ENCODE results near the gene PLXNA2. TPM values are rescaled to one million over a fixed set of nuclear protein-coding genes. Genes with fewer than 3 reads are reported as not detected.
A peak's percentile ranks its signal among the peaks of the same experiment; 100 is the strongest.

PLXNA2 gene
- total RNA-seq, 1 experiment from 2014 or later: 10.2 TPM

DNA sequence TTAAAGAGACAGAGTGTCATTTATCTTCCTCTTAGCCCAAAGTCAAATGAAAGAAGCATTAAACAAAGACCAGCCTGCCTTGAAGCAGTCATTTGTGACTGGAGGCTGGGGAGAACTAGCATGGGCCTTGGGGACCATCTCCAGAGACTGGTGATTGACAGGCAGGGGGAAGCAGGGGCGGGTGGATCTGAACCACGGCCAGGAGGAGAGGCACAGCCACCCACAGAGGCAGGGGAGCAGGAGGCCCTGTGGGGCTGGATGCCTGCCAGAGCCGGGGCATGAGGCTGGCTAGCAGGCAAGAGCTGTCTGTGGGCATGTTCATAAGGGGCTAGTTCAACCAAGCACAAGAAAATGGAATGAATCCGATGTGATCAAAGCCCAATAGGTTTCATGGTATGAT is 73.9 kb downstream of the PLXNA2 start:
- ChIA-PET POLR2A (ENCODE audit: unreplicated experiment) (no interaction called here), CTCF (no interaction called here)
- Histone ChIP-seq H3K4me1 (replicated peaks; ENCODE audit: insufficient read depth) (peaks cover 20% of the 10 kb centered on the region), H3K4me3 (no peak overlapping the region), H3K27ac (no peak overlapping the region), H3K9me2 (ENCODE audit: insufficient read depth) (no peaks in the 10 kb centered on the region), H3K36me3 (ENCODE audit: low read depth) (no peaks in the 10 kb centered on the region), H3K79me2 (ENCODE audit: low read depth) (no peaks in the 10 kb centered on the region), H3K27me3 (ENCODE audit: insufficient read depth, low read depth) (no peaks in the 10 kb centered on the region), H3F3A (ENCODE audit: insufficient read depth, low read depth) (peaks cover 11% of the 10 kb centered on the region; the same call in 1 of the 2 replicates), H3K9me3 (ENCODE audit: insufficient read depth, low read depth) (no peaks in the 10 kb centered on the region), H4K20me1 (ENCODE audit: insufficient read depth) (no peaks in the 10 kb centered on the region; the same call in 1 of the 2 replicates), H2AFZ (no peak overlapping the region), H3K4me2 (no peak overlapping the region)
- no peak for DNase-seq
- BruUV-seq (replicated peaks): no TSS peak
- intact Hi-C loops (cut with micrococcal nuclease; ENCODE audit: unreplicated experiment): no loop called here
- no peak for TF ChIP-seq EZH2 (IDR thresholded peaks at IDR 0.05; ENCODE audit: low read depth)
- TF ChIP-seq, protein P1, sequence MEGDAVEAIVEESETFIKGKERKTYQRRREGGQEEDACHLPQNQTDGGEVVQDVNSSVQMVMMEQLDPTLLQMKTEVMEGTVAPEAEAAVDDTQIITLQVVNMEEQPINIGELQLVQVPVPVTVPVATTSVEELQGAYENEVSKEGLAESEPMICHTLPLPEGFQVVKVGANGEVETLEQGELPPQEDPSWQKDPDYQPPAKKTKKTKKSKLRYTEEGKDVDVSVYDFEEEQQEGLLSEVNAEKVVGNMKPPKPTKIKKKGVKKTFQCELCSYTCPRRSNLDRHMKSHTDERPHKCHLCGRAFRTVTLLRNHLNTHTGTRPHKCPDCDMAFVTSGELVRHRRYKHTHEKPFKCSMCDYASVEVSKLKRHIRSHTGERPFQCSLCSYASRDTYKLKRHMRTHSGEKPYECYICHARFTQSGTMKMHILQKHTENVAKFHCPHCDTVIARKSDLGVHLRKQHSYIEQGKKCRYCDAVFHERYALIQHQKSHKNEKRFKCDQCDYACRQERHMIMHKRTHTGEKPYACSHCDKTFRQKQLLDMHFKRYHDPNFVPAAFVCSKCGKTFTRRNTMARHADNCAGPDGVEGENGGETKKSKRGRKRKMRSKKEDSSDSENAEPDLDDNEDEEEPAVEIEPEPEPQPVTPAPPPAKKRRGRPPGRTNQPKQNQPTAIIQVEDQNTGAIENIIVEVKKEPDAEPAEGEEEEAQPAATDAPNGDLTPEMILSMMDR (conservative IDR thresholded peaks at IDR 0.05): no peak

DNA sequence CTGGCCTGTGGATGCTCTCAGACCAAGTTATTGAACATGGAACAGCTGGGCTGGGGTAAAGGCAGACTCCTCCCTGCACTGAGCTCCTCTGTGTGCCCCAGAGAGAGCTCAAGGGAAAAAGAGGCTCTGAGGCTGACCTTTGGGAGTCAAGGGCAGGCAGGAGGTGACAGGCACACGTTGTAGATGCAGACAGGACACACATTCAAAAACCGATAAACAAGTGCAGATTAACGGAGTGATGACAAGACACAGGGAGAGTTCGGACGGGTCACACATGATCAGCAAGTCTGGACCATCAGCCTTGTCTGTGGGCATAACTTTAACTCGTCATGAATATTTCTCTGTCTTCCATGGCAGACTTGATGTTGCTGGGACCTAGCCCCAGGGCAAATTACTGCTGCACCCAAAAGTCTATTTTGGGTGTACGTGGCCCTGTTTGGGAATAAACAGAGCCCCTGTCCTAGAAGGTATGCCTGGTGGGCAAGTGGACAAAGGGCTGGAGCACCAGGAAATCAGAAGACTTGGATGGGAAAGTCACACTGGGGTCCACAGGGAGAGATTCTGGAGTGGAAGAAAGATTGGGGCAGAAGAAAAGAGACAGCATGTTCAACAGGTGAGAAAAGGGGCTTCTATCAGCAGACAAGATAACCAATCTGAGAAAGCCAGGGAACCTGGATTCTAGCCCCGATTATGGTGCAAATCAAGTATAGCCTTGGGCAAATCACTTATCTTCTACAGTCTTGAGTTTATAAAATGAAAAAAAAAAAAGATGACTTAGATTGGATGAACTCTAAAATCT is 74.9 kb downstream of the PLXNA2 start:
- H3K4me1 ChIP-seq (replicated peaks; ENCODE audit: insufficient read depth): peaks cover 19% of the 10 kb centered on the region
- H3F3A ChIP-seq (ENCODE audit: insufficient read depth, low read depth): peaks cover 11% of the 10 kb centered on the region; the same call in 1 of the 2 replicates
- no TSS peak for BruUV-seq (replicated peaks)
- H4K20me1 ChIP-seq (ENCODE audit: insufficient read depth): no peaks in the 10 kb centered on the region; the same call in 1 of the 2 replicates
- ChIA-PET POLR2A (ENCODE audit: unreplicated experiment) (no interaction called here), CTCF (no interaction called here)
- TF ChIP-seq, protein P1 (conservative IDR thresholded peaks at IDR 0.05): no peak
- no peak for TF ChIP-seq EZH2 (IDR thresholded peaks at IDR 0.05; ENCODE audit: low read depth)
- DNase-seq: no peak
- H3K27me3 ChIP-seq (ENCODE audit: insufficient read depth, low read depth): no peaks in the 10 kb centered on the region
- H3K4me3 ChIP-seq: no peak overlapping the region
- no peaks in the 10 kb centered on the region for H3K9me3 ChIP-seq (ENCODE audit: insufficient read depth, low read depth)
- H3K9me2 ChIP-seq (ENCODE audit: insufficient read depth): no peaks in the 10 kb centered on the region
- H3K27ac ChIP-seq: no peak overlapping the region
- no peaks in the 10 kb centered on the region for H3K79me2 ChIP-seq (ENCODE audit: low read depth)
- intact Hi-C loops (cut with micrococcal nuclease; ENCODE audit: unreplicated experiment): no loop called here
- no peak overlapping the region for H3K4me2 ChIP-seq
- H2AFZ ChIP-seq: no peak overlapping the region
- H3K36me3 ChIP-seq (ENCODE audit: low read depth): no peaks in the 10 kb centered on the region

DNA sequence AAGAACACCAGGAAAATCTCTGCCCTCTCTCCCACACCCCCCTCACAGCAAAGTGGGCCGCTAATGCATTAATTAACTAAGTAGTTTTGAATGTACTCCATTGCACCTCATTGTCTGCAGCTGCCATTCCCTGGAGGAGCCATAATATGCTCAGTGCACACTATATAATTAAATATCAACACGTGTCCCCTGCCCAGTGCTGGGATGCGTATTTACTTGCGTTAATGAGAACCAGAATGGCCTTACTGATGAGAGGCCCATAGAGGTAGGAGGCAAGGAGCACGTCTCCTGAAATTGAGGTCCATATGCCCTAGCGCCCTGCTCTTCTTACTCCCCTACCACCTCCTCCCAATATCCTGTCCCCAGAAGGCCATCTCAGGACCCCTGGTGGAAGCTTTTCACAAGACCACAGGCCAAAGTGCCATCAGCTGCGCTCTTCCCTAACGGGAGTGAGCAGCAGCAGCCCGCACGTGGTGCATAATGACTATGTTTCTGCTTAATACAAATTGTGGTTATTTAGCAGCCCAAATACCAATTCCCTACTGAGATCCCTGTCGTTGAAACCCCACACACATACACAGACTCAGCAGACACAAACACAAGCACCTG is 76.8 kb downstream of the PLXNA2 start:
- CTCF ChIA-PET: no interaction called here
- intact Hi-C loops (cut with micrococcal nuclease; ENCODE audit: unreplicated experiment): no loop called here
- no TSS peak for BruUV-seq (replicated peaks)

More for the DNA sequence above, 76.8 kb downstream of the PLXNA2 start:
- DNase-seq: no peak
- H3K79me2 ChIP-seq (ENCODE audit: low read depth): no peaks in the 10 kb centered on the region
- POLR2A ChIA-PET (ENCODE audit: unreplicated experiment): interaction anchor here (0.8 kb wide), 1 partner anchor 72 kb away, joined by 12 read pairs; no protein-coding TSS in a partner anchor
- no peak overlapping the region for H2AFZ ChIP-seq
- H3K4me1 ChIP-seq (replicated peaks; ENCODE audit: insufficient read depth): peaks cover 19% of the 10 kb centered on the region
- no peaks in the 10 kb centered on the region for H3K9me2 ChIP-seq (ENCODE audit: insufficient read depth)
- peak overlapping the region; percentile 43 for H3K4me2 ChIP-seq
- H4K20me1 ChIP-seq (ENCODE audit: insufficient read depth): no peaks in the 10 kb centered on the region; the same call in 1 of the 2 replicates
- no peak overlapping the region for H3K4me3 ChIP-seq
- H3K27ac ChIP-seq: peak overlapping the region; percentile 69
- TF ChIP-seq, protein P1 (conservative IDR thresholded peaks at IDR 0.05): no peak
- no peak for TF ChIP-seq EZH2 (IDR thresholded peaks at IDR 0.05; ENCODE audit: low read depth)
- peaks cover 11% of the 10 kb centered on the region; the same call in 1 of the 2 replicates for H3F3A ChIP-seq (ENCODE audit: insufficient read depth, low read depth)
- H3K9me3 ChIP-seq (ENCODE audit: insufficient read depth, low read depth): no peaks in the 10 kb centered on the region
- no peaks in the 10 kb centered on the region for H3K36me3 ChIP-seq (ENCODE audit: low read depth)
- no peaks in the 10 kb centered on the region for H3K27me3 ChIP-seq (ENCODE audit: insufficient read depth, low read depth)

All from PC-9 (cell line).